Urothelium cell line (cell line): Measurements from ENCODE around the gene CDC25A.
"Not testable (repeated sequence)": the region's sequence is repeated elsewhere in the genome, so short reads cannot be mapped to it uniquely, and the experiment has no call there.

Source experiments
- DNase-seq: peaks from one replicate; pipeline ENCODE4 v3.0.0; 2011; ENCODE audit warnings: low spot score, mixed read lengths
- FAIRE-seq: peaks from 2 replicates; lab custom pipeline; 2011; peaks lifted over from hg19 to GRCh38; lab: Jason Lieb, UNC

The CDC25A gene

GRCh38 chr3:48112108-48112791 is 76.0 kb downstream of the CDC25A start:
- FAIRE-seq, DNase-seq: not testable (repeated sequence)

- FAIRE-seq (no peak), DNase-seq (no peak)
Observed at GRCh38 chr3:48110463-48110862, 77.8 kb downstream of the CDC25A start.

GRCh38 chr3:48107227-48107626 is 81.0 kb downstream of the CDC25A start:
- DNase-seq (no peak), FAIRE-seq (no peak)
